SKM-1 (cell line): ENCODE measurements around the gene FBN1.

Source experiments
- DNase-seq: peaks from one replicate; lab custom pipeline; 2025; ENCODE audit not compliant: unreplicated experiment; lab: John Stamatoyannopoulos, UW

The FBN1 gene

DNA sequence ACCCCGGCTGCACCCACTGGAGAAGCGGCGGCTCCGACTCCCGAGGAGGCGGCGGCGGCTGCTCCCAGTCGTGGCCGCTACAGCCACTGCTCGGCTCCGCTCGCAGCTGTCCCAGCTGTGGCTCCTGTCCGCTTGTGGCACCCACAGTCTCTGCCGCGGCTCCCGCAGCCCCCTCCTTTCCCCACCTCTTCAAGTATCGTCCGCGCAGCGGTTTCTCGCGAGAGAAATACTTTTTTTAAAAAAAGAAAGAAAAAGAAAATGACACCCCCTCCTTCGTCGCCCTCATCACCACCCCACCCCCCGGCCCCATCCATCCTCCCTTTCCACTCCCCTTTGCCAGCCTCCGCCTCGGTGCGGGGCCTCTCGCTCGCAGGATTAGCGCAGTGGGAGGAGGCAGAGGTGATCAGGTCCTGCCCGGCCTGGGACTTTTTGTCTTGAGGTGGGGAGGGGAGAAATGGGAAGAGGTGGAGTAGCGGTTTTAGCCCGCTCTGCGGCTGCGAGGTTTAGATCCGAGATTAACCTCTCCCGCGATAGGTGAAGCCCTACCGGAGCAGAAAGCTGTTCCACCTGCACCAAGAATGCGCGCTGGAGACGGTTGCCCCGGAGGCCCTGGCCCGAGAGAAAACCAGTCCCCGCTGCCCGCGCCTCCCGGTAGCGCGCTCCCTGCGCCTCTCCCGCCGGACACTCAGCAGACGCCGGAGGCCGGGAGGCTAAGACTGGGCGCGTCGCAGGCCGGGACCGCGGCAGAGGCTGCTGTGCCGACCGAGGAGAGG lies at the start of gene FBN1:
TSS of gene FBN1 (minus strand) at position 152 of the 773 bp plus-strand sequence. CDS start 940 bp downstream, outside the sequence.
- no peak for DNase-seq

DNA sequence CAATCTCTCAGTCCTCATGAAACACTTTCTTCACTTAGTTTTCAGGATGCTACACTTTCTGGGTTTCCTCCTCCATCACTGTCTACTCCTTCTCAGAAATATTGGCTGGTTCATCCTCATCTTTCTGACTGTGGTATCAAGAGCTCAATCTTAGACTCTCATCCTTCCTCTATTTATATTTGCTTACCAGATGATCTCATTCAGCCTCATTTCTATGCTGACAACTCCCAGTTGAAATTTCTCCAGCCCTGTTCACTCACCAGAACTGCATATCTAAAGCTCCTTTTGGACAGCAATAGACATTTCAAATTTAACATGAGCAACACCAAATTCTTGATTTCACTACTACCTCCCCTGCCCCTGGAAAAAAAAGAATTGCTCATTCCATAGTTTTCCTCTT lies 48.0 kb upstream of the FBN1 start:
- DNase-seq: no peak

DNA sequence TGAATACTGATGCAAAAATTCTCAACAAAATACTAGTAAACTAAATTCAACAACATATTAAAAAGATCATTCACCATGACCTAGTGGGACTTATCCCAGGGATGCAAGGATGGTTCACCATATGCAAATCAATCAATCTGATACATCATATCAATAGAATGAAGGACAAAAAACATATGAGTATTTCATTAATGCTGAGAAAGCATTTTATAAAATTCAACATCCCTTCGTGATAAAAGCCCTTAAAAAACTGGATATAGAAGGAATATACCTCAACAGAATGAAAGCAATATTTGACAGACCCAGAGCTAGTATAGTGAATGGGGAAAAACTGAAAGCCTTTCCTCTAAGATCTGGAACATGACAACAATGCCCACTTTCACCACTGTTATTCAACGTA lies 43.0 kb upstream of the FBN1 start:
- DNase-seq: no peak

DNA sequence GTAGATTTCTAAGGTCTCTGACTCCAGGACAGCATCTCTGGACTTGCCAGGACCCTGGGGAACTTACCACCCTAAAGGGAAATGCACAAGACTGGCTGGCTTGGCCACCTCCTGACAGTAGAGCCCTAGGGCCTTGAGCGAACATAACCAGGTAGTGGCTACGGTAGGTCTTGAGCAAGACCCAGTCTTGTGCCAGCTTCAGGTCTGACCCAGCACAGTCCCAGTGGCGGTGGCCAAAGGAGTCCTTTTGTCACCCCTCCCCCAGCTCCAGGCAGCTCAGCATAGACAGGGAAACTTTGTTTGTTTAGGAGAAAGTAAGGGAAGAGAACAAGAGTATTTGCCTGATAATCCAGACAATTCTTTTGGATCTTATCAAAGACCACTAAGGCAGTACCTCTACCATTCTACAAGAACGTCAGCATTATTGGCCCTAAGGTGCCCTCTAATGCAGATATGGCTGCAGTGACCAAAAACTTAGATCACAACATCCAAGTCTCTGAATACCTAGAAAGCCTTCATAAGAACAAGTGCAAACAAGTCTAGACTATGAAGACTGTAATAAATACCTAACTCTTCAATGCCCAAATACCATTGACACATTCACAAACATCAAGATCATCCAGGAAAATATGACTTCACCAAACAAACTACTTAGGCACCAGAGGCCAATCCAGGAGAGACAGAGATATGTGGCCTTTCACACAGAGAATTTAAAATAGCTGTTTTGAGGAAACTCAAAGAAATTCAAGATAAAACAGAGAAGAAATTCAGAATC lies 38.7 kb upstream of the FBN1 start:
- no peak for DNase-seq

DNA sequence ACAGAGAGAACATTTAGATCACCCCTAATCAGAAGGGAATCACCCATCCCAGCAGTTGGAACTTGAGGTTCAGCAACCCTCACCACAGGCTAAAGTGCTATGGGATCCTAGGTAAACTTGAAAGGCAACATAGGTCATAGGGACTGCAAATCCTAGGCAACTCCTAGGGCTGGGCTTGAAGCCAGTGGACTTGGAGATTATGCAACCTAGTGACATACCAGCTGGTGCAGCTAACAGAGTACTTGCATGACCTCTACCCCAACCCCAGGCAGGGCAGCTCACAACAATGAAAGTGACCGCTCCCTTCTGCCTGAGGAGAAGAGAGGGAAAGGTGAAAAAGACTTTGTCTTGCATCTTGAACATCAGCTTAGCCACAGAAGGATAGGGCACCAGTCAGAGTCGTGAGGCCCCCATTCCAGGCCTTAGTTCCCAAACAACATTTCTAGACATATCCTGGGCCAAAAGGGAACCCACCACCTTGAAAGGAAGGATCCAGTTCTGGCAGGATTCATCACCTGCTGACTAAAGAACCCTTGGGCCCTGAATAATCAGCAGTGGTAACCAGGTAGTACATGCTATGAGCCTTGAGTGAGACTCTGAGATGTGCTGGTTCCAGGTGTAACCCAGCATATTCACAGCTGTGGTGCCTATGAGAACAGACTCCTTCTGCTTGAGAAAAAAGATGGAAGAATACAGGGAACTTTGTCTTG lies 37.6 kb upstream of the FBN1 start:
- DNase-seq: no peak

DNA sequence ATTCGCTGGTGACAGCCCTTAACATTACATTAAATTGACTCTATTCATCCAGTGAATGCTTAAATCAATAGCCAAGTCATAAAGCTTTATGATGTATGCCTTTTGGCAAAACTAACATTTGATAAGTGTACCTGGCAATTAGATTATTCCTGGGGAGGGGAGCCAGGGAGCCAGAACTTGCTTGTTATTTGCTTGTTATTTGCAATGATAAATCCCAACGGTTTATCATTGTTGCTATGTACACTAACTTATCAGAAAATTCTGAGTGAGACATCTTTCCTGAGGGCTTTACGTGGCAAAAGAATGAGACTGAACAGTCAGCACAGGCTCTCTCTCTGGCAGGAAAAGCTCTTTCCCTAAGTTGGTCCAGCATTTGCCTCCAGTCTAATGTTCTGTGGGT lies 35.8 kb upstream of the FBN1 start:
- no peak for DNase-seq

DNA sequence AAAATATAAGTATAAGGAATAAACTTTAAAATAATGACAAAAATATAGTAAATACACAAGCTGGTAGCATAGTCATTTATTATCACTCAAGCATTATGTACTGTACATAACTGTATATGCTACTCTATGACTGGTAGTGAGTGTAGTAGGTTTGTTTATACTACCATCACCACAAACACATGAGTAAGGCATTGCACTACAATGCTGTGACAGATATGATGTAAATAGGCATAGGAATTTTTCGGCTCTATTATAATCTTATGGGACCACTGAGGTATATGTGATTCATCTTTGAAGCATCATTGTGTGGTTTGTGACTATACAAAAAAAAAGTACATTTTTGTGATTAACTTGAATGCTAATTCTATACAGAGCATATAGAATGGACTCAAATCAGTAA lies 35.3 kb upstream of the FBN1 start:
- no peak for DNase-seq

DNA sequence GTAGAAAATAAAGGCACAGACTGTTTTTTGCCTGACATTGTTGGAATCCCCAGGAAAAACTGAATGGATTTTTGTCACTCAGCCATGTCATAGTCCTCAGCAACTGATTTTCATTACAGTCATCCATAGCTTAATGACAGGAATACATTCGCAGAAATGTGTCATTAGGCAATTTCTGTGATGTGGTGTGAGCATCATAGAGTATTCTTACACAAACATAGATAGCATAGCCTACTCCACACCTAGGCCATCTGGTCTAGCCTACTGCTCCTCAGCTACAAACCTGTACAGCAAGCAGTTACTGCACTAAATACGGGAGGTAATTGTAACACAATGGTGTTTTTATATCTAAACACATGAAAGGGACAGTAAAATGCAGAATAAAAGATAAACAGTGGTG lies 34.4 kb upstream of the FBN1 start:
- no peak for DNase-seq

DNA sequence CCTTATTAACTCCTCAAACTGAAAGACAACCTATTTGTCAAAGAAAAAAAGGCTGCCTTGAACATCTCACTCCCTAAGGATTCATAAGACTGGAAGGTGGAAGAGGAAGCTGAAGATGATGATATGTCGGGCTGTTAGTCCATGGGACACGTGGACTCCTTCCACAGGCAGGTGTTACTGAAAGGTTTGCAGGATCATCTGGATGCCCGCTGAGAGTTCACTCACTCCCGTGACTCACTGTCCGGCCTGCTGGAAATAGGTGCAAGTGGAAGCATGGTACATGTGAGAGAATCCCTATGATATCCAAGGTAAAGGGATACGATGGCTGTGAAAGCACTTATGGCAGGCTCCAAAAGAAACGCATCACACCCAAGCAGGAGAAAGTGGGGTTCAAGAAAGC lies 33.3 kb upstream of the FBN1 start:
- DNase-seq: no peak

DNA sequence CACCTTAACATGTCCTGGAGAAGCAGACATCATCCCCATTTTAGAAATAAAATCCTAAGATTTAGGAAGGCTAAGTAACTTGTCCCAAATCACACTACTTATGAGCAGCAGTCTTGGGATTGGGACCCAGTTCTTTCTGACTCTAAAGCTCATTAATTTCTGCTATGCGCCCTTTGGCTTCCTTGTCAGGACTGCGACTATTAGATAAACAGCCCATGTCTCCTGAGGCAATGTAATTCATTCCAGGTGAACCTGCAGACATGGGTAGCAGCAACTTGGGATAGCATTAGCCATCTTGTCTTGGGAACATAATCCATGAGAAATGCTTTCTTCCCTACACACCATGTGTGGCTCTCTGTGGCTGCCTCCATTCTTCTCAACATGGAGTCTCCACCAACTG lies 32.3 kb upstream of the FBN1 start:
- no peak for DNase-seq

DNA sequence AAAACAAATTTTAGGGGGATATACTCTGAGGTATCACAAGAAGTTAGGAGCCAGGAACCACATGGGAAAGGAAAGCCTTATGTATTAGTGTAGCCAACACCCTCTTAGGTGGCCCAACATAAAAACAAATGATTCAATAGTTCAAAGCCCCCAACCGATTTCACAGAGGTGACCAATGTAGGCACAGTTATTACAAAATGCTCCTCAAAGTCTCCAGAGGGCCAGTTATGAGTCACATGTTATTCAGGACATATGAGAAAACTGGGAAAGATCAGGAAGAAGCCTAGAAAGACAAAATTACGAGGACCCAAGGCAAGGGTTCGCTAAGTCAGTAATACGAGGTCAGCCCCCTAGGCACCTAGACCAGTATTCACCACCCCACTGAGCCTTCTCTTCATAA lies 29.9 kb upstream of the FBN1 start:
- DNase-seq: no peak

DNA sequence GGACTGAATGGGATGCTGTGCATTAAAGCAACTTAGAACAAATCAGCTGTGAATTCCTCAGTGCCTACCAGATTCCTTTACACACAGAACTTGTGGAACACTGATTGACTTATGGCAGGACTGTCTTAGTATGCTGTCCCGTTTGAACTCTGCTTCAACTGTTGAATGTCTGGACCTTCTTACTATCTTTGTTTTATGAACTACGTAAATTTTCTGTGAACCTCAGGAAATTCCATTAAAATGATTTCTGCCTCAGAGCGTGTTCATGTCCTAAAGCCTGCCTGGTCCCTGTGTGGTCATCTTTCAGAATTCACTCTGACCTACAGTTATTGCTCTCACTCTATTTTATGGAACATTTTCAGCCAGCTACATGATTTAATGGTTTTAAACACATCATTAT lies 29.4 kb upstream of the FBN1 start:
- no peak for DNase-seq

DNA sequence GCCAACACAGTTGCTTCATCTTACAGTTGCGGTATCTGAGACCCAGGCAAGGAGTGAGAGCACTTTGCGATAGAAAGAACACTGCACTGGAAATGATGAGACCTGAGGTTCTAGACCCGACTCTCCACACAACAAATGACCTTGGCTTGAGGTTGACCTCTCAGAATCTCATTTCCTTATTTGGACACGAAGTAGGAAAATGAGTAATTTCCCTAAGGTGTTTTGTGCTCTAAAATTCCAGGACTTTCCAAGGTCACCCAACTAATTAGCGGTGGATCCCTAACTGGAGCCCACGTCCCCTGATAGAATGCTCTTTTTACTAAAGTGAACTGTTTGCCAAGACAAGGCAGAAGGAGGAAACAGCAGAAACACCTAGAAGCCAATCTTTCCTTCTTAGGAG lies 26.7 kb upstream of the FBN1 start:
- DNase-seq: no peak

DNA sequence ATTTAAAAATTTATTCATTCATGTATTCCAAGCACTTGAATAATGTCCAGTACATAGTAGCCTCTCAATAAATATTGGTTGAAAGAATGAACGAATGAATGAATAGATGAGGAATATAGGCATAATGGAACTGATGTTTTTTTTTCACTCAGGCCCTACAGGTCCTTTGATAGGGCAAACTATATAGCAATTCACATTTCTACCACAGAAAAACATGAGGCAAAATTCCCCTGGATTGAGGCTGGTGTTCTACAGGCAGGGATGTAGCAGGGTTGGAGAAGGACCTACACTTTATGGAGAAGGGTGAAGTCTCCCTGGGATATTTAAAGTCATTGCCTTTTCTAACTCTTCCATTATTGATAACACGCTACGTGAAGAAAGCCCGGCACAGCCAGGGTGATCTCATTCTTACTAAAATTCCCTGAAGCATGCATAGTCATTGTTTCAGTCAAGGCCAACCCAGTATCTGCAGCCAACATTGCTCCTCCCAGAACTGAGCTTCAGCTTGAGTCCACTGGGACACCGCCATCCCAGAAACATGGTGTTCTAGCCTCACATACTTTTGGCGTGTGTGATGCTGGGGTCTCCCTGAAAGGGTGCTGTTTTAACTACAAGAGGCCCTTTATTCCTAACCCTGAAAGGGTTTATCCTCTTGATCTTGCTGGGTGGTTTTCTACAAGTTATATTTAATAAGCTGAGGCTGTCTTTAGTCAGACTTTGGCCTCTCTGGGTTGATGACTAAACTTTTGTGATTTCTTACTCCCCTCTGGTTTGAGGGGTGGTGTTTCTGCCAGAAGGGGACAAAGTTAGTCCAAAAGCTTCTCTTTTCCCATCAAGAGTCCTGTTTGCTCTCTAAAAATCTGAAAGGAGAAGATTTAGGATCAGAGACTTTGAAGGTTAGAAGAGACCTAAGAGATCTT lies 25.9 kb upstream of the FBN1 start:
- DNase-seq: no peak

DNA sequence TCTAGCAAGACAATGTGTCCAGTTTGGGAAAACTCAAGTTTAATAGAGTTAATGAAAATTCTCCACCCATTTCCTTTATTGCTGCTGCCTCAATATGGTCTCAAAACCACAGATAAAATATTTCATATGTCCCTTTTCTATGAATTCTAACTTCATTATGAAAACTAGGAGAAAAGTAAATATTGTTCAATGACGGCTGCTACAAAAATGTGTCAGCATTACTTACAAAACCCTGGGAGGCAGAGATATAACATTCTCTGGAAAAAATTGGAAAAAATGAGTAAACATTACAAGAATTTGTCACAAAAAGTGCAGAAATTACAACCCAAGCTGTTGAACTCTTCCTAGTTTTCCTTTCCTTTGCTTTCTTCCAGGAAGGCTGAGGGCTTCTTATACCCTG lies 22.2 kb upstream of the FBN1 start:
- no peak for DNase-seq

DNA sequence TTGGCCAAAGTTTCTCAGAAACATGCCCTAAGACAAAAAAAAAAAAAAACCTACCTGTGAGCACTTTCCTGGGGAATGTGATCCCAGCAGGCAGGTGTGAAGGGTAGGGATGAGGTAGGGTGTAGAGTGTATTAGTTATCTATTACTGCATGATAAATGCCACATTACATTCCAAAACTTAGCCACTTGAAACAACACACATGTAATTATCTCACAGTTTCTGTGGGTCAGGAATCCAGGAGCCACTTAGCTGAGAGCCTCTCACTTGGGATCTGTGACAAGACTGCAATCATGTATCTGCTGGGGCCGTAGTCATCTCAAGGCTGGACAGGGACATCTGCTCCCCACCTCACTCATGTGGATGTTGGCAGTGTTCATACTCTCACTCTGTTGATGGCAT lies 18.9 kb upstream of the FBN1 start:
- no peak for DNase-seq

DNA sequence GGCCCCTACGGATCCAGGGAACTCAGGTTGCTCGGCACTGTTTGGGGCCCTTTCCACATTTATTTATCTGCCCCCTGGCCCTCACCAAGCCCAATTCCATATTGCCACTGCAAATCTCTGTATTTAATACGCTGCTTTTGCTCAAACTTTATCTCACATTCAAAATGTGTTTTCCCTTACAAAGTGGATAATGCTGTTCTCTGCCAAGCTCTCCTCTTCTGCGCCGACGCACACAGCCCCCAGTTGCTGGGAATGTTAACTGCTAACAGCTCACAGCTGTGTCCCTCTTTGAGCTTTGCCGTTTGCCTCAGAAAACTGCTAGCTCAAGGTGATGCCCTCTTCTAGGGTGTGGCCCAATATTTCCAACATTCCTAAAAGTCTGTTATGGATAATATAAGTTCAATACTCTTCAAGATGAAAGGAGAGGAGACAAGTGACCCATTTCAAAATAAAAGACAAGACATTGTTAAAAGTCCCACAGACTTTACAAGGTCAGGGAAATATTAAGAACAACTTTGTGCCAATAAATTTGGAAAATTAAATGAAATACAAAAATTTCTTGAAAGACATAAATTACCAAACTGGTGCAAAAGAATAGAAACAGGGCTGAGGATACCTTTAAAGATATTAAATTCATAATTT lies 12.6 kb upstream of the FBN1 start:
- DNase-seq: no peak

DNA sequence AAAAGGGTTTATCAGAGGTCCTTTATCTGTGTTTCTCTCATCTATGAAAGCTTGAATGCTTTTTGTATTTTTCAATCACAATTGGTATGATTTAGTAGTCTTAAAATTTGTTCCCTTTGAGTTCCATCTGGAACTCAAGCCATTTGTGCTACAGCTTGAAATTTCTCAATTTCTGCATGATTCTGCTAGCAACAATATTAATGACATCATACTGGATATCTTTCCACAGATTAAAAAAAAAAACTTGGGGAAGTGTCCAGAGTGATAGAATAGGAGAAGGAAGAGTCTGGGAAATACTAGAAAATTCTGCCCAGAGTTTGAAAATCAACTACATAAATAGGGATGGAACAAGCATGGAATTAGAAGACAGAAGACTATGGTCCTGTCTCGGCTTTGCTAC lies 9.3 kb upstream of the FBN1 start:
- DNase-seq: no peak

DNA sequence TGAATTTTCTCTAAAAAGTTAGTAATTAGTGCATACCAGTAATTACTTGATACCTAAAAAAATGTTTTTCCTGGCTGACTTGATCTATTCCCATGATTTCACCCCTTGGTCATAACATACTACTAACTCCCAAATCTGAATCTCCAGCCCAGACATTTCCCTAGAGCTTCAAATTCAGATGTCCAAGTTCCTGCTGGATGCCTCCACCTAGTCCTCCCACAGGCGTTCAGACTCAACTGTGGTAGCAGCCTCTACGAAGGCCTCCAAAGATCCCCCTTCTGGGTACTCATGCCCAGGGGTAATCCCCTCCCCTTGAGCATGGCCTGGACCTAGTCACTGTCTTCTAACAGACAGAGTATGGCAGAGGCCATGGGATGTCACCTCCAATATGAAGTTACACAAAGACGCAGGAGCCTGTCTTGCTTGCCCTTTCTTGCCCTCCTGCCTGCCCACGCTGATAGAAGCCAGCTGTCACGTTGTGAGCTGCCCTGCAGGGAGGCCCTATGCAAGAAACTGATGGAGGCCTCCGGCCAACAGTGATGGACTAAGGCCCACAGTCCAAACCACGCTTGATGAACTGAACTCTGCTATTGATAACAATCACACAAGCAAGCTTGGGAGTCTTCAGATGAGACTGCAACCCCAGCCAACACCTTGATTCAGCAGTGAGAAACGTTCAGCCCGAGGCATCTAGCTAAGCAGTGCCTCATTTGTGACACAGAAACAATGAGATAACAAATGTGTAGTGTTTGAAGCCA lies 8.6 kb upstream of the FBN1 start:
- no peak for DNase-seq

DNA sequence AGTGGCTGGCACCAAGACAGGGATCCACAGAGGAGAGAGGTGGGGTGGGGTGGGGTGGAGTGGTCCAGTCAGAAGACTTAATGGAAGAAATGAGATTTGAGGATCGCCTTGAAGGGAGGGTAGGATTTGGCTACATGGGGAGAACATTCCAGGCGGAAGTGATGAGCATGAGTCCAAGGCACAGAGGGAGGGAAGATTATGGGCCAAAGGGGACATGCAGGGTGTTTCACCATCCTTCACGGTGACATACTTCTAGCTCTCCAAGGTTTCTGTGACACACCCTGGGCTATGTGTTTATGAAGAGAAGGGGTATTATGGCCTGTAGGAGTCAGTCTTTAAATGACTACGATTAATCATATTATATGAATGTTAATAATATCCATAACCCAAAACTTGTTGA lies 7.7 kb upstream of the FBN1 start:
- DNase-seq: no peak
